HepG2 (cell line): Measurements from ENCODE around the gene ATL2. TPM values are rescaled to one million over a fixed set of nuclear protein-coding genes. Genes with fewer than 3 reads are reported as not detected.

Experiments used
- ARNT2 ChIP-seq: sonication (generic); formaldehyde crosslinking; IDR thresholded peaks from 2 replicates; pipeline ENCODE4 v1.8.0; 2022; ENCODE audit warnings: mild to moderate bottlenecking, low read depth, missing genetic modification reagents, moderate library complexity
- CREBL2 ChIP-seq: sonication (generic); formaldehyde crosslinking; IDR thresholded peaks from 2 replicates; pipeline ENCODE4 v1.8.1; 2023; ENCODE audit warnings: missing genetic modification reagents, mild to moderate bottlenecking, borderline replicate concordance
- ELF3 ChIP-seq: IDR thresholded peaks from 2 replicates; pipeline ENCODE4 v1.6.1; 2016; ENCODE audit warnings: missing genetic modification reagents, missing compliant biosample characterization
- GPN1 ChIP-seq: sonication (generic); formaldehyde crosslinking; IDR thresholded peaks from 2 replicates; pipeline ENCODE4 v1.5.1; 2020; ENCODE audit warnings: missing genetic modification reagents, borderline replicate concordance
- POGZ ChIP-seq: sonication (generic); formaldehyde crosslinking; IDR thresholded peaks from 2 replicates; pipeline ENCODE4 v1.4.0; 2020; ENCODE audit warnings: mild to moderate bottlenecking, missing genetic modification reagents
- SALL2 ChIP-seq: sonication (generic); formaldehyde crosslinking; IDR thresholded peaks from 2 replicates; pipeline ENCODE4 v1.8.1; 2023; ENCODE audit warnings: mild to moderate bottlenecking, missing genetic modification reagents, inconsistent platforms
- SP2 ChIP-seq: sonication (generic); formaldehyde crosslinking; IDR thresholded peaks from 2 replicates; pipeline ENCODE4 v1.5.1; 2020; ENCODE audit warnings: mild to moderate bottlenecking, missing genetic modification reagents
- ZNF407 ChIP-seq: sonication (generic); formaldehyde crosslinking; IDR thresholded peaks from one replicate; pipeline ENCODE4 v1.5.1; 2020; ENCODE audit warnings: mild to moderate bottlenecking, missing genetic modification reagents; ENCODE audit errors: not compliant biosample characterization
- ZNF441 ChIP-seq: sonication (generic); formaldehyde crosslinking; IDR thresholded peaks from 2 replicates; pipeline ENCODE4 v1.7.0; 2021; ENCODE audit warnings: missing genetic modification reagents, borderline replicate concordance
- ZNF556 ChIP-seq: sonication (generic); formaldehyde crosslinking; IDR thresholded peaks from 2 replicates; pipeline ENCODE4 v1.4.0; 2020; ENCODE audit warnings: mild to moderate bottlenecking, missing genetic modification reagents, borderline replicate concordance
- ZNF775 ChIP-seq: sonication (generic); formaldehyde crosslinking; IDR thresholded peaks from 2 replicates; pipeline ENCODE4 v1.4.0; 2020; ENCODE audit warnings: missing genetic modification reagents, mild to moderate bottlenecking, moderate library complexity, borderline replicate concordance
- ZSCAN20 ChIP-seq: sonication (generic); formaldehyde crosslinking; IDR thresholded peaks from 2 replicates; pipeline ENCODE4 v1.4.0; 2020; ENCODE audit warnings: missing genetic modification reagents, mild to moderate bottlenecking, borderline replicate concordance
- ZSCAN25 ChIP-seq: sonication (generic); formaldehyde crosslinking; IDR thresholded peaks from 2 replicates; pipeline ENCODE4 v1.8.0; 2022; ENCODE audit warnings: mild to moderate bottlenecking, missing genetic modification reagents
- polyA plus RNA-seq, 8 experiments: library from polyadenylated mRNA; depleted of rRNA in 3 of 8; stranded (reverse) in 7 of 8; unstranded in 1 of 8; fragments of >200 nt; fragmentation: Illumina TruSeq in 4 of 8; extraction: Trizol in 4 of 8; gene quantifications; 2 replicates each; pipeline versions ENCODE4 v1.2.1 to v1.2.3, GENCODE V29; 2011 to 2016; ENCODE audit warnings: low read depth in 4 of 8, missing spikeins in 1 of 8, mixed read lengths in 1 of 8; ENCODE audit not compliant: insufficient read depth in 1 of 8
- total RNA-seq, 5 experiments: library from RNA; depleted of rRNA; stranded (reverse); fragments of >200 nt; fragmentation: Illumina TruSeq; extraction: Trizol; gene quantifications; 2 replicates each; pipeline ENCODE4 v1.2.3, GENCODE V29; 2016; ENCODE audit warnings: low read depth in 1 of 5
- TF ChIP-seq, protein P1 (sequence below): sonication (generic); formaldehyde crosslinking; IDR thresholded peaks from 2 replicates; pipeline ENCODE4 v1.5.0; 2020; ENCODE audit warnings: mild to moderate bottlenecking, low read depth, missing genetic modification reagents, borderline replicate concordance
- TF ChIP-seq, protein P2 (sequence below): sonication (generic); formaldehyde crosslinking; IDR thresholded peaks from 2 replicates; pipeline ENCODE4 v1.5.1; 2020; ENCODE audit warnings: mild to moderate bottlenecking, moderate library complexity, missing genetic modification reagents
- TF ChIP-seq, protein P3 (sequence below): sonication (generic); formaldehyde crosslinking; IDR thresholded peaks from 2 replicates; pipeline ENCODE4 v1.4.0; 2020; ENCODE audit warnings: missing genetic modification reagents

The ATL2 gene
- total and polyA plus RNA-seq, 2 of the 13 experiments (the other 11 are each of a cell fraction or from before 2014, with no cell fraction given), result 56.5 to 119 TPM

- TF ChIP-seq ZNF407 (peak; percentile 25), CREBL2 (CRISPR knock-in tag) (peak; percentile 90; the same call in 1 of the 2 replicates), SALL2 (CRISPR knock-in tag) (0 out of 2 replicates have a peak, but pooled peaks have one; percentile 5), ZNF775 (CRISPR knock-in tag) (no peak), ZSCAN20 (no peak; the same call in 1 of the 2 replicates), ZSCAN25 (CRISPR knock-in tag) (peak; percentile 65), ZNF441 (no peak; the same call in none of the 2 replicates), ZNF556 (CRISPR knock-in tag) (no peak), GPN1 (CRISPR knock-in tag) (no peak), ELF3 (CRISPR knock-in tag) (0 out of 2 replicates have a peak, but pooled peaks have one; percentile 37), POGZ (CRISPR knock-in tag) (peak; percentile 96), SP2 (CRISPR knock-in tag) (peak; percentile 27; the same call in 1 of the 2 replicates), ARNT2 (CRISPR knock-in tag) (no peak; the same call in none of the 2 replicates)
- TF ChIP-seq, protein P1, sequence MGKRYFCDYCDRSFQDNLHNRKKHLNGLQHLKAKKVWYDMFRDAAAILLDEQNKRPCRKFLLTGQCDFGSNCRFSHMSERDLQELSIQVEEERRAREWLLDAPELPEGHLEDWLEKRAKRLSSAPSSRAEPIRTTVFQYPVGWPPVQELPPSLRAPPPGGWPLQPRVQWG, result no peak
- TF ChIP-seq, protein P2, sequence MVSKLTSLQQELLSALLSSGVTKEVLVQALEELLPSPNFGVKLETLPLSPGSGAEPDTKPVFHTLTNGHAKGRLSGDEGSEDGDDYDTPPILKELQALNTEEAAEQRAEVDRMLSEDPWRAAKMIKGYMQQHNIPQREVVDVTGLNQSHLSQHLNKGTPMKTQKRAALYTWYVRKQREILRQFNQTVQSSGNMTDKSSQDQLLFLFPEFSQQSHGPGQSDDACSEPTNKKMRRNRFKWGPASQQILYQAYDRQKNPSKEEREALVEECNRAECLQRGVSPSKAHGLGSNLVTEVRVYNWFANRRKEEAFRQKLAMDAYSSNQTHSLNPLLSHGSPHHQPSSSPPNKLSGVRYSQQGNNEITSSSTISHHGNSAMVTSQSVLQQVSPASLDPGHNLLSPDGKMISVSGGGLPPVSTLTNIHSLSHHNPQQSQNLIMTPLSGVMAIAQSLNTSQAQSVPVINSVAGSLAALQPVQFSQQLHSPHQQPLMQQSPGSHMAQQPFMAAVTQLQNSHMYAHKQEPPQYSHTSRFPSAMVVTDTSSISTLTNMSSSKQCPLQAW (CRISPR knock-in tag), result peak; percentile 81
- TF ChIP-seq, protein P3, sequence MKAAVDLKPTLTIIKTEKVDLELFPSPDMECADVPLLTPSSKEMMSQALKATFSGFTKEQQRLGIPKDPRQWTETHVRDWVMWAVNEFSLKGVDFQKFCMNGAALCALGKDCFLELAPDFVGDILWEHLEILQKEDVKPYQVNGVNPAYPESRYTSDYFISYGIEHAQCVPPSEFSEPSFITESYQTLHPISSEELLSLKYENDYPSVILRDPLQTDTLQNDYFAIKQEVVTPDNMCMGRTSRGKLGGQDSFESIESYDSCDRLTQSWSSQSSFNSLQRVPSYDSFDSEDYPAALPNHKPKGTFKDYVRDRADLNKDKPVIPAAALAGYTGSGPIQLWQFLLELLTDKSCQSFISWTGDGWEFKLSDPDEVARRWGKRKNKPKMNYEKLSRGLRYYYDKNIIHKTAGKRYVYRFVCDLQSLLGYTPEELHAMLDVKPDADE (CRISPR knock-in tag), result no peak
These were observed at the start of gene ATL2 (continued) for GRCh38 chr2:38377050-38377828.
